GM10248 (cell line): ENCODE measurements around the gene DAG1.

Source experiments
- CTCF ChIA-PET: fragments of 300-600 bp; sonication (Branson Sonifier 250); formaldehyde crosslinking; extraction: SDS; loops from one replicate; lab custom pipeline; 2021; ENCODE audit warnings: antibody characterized with exemption; lab: Yijun Ruan, JAX
- POLR2A ChIA-PET: fragments of 350-650 bp; sonication (Branson Sonifier 250); formaldehyde crosslinking; extraction: SDS; loops from one replicate; lab custom pipeline; 2020; ENCODE audit warnings: antibody characterized with exemption; lab: Yijun Ruan, JAX
- DNase-seq: peaks from one replicate; pipeline ENCODE4 v3.0.0; 2012; ENCODE audit errors: extremely low spot score
- CTCF ChIP-seq: IDR thresholded peaks from 2 replicates; pipeline ENCODE4 v1.5.1; 2012; ENCODE audit warnings: mild to moderate bottlenecking, low read depth; ENCODE audit errors: extremely low read depth, missing control alignments, control extremely low read depth

Gene DAG1

GRCh38 chr3:49456466-49456865 is 13.6 kb upstream of the DAG1 start:
- TF ChIP-seq CTCF: no peak
- POLR2A ChIA-PET: no interaction called here
- no peak for DNase-seq
- CTCF ChIA-PET: interaction anchor here (0.9 kb wide), 1 partner anchor 15 kb away, joined by 3 read pairs; no protein-coding TSS in a partner anchor

GRCh38 chr3:49460188-49460890 is 9.7 kb upstream of the DAG1 start:
- TF ChIP-seq CTCF: no peak
- peak; percentile 11 for DNase-seq
- CTCF ChIA-PET: interaction anchor here (0.8 to 4.6 kb wide), 5 partner anchors 9 to 120 kb away, joined by 3 to 30 read pairs (median 4); partner anchors contain the start of gene DAG1
- POLR2A ChIA-PET: interaction anchor here (1.5 kb wide), 1 partner anchor 10 kb away, joined by 3 read pairs; the partner anchor contains the start of gene DAG1

GRCh38 chr3:49460956-49461355 is 9.1 kb upstream of the DAG1 start:
- ChIA-PET CTCF (interaction anchor here (0.8 to 4.6 kb wide), 4 partner anchors 9 to 121 kb away, joined by 3 to 30 read pairs (median 4); partner anchors contain the start of gene DAG1), POLR2A (no interaction called here)
- no peak for DNase-seq
- no peak for TF ChIP-seq CTCF

- ChIA-PET POLR2A (no interaction called here), CTCF (interaction anchor here (0.8 to 4.6 kb wide), 4 partner anchors 9 to 121 kb away, joined by 3 to 30 read pairs (median 4); partner anchors contain the start of gene DAG1)
- DNase-seq: peak; percentile 21
- TF ChIP-seq CTCF: no peak
These were observed 8.5 kb upstream of the DAG1 start for GRCh38 chr3:49461443-49462171.

GRCh38 chr3:49462222-49462621 is 7.8 kb upstream of the DAG1 start:
- no peak for DNase-seq
- ChIA-PET CTCF (interaction anchor here (2.1 to 4.6 kb wide), 2 partner anchors 13 kb away, joined by 7 to 30 read pairs; no protein-coding TSS in a partner anchor), POLR2A (no interaction called here)
- no peak for TF ChIP-seq CTCF

- DNase-seq: no peak
- POLR2A ChIA-PET: no interaction called here
- CTCF ChIA-PET: interaction anchor here (0.7 kb wide), 1 partner anchor 16 kb away, joined by 3 read pairs; no protein-coding TSS in a partner anchor
- TF ChIP-seq CTCF: no peak
These were observed 4.6 kb upstream of the DAG1 start for GRCh38 chr3:49465270-49466034.
